Liver (tissue), 3 donors: ENCODE measurements around the gene TTC4.

ENCODE experiments used
- CTCF ChIP-seq: fragments of 150-350 bp; IDR thresholded peaks from 2 replicates; pipeline ENCODE4 v1.5.1; 2017; ENCODE audit warnings: improper control_type of control experiment, low read depth, low read length; ENCODE audit not compliant: missing input control
- EGR1 ChIP-seq, 2 donors: IDR thresholded peaks; 2 replicates each; pipeline ENCODE4 v1.6.1; 2016 to 2018; ENCODE audit warnings: antibody characterized with exemption in 2 of 2, low read depth in 2 of 2
- FOXA1 ChIP-seq: IDR thresholded peaks from 2 replicates; pipeline ENCODE4 v1.6.1; 2016; ENCODE audit warnings: antibody characterized with exemption
- HNF4A ChIP-seq, 2 donors: conservative IDR thresholded peaks; 2 replicates each; pipeline ENCODE4 v1.6.1; 2016; ENCODE audit warnings: antibody characterized with exemption in 2 of 2, mild to moderate bottlenecking in 2 of 2
- JUND ChIP-seq, 2 donors: IDR thresholded peaks; 2 replicates each; pipeline ENCODE4 v1.6.1; 2016; ENCODE audit warnings: antibody characterized with exemption in 2 of 2
- MAX ChIP-seq: IDR thresholded peaks from 2 replicates; pipeline ENCODE4 v1.6.1; 2016; ENCODE audit warnings: antibody characterized with exemption
- RAD21 ChIP-seq, 2 donors: IDR thresholded peaks; 2 replicates each; pipeline ENCODE4 v1.6.1; 2016; ENCODE audit warnings: antibody characterized with exemption in 2 of 2, mild to moderate bottlenecking in 2 of 2
- RXRA ChIP-seq, 2 donors: IDR thresholded peaks; 2 replicates each; pipeline ENCODE4 v1.6.1; 2017 to 2018; ENCODE audit warnings: antibody characterized with exemption in 2 of 2, mild to moderate bottlenecking in 1 of 2
- SP1 ChIP-seq: IDR thresholded peaks from 2 replicates; pipeline ENCODE4 v1.6.1; 2018; ENCODE audit warnings: antibody characterized with exemption, mild to moderate bottlenecking
- TAF1 ChIP-seq: conservative IDR thresholded peaks from 2 replicates; pipeline ENCODE4 v1.6.1; 2016; ENCODE audit warnings: antibody characterized with exemption, mild to moderate bottlenecking
- ZBTB33 ChIP-seq: IDR thresholded peaks from 2 replicates; pipeline ENCODE4 v1.6.1; 2016; ENCODE audit warnings: antibody characterized with exemption
- donor health status: healthy.
- donor health status: healthy.

GRCh38 chr1:54683453-54683852, 32.2 kb upstream of the TTC4 start:
- TF ChIP-seq CTCF (no peak), RAD21 (IDR thresholded peaks at IDR 0.05) (no peak), JUND (IDR thresholded peaks at IDR 0.05) (no peak), MAX (no peak), EGR1 (IDR thresholded peaks at IDR 0.05; ENCODE audit: low read depth in 2 of 2) (no peak), FOXA1 (no peak), TAF1 (no peak), RXRA (IDR thresholded peaks at IDR 0.05) (no peak), ZBTB33 (no peak), SP1 (no peak), HNF4A (conservative IDR thresholded peaks at IDR 0.05) (no peak)
